ENCODE data around the gene AFG3L2.

AFG3L2 gene

DNA sequence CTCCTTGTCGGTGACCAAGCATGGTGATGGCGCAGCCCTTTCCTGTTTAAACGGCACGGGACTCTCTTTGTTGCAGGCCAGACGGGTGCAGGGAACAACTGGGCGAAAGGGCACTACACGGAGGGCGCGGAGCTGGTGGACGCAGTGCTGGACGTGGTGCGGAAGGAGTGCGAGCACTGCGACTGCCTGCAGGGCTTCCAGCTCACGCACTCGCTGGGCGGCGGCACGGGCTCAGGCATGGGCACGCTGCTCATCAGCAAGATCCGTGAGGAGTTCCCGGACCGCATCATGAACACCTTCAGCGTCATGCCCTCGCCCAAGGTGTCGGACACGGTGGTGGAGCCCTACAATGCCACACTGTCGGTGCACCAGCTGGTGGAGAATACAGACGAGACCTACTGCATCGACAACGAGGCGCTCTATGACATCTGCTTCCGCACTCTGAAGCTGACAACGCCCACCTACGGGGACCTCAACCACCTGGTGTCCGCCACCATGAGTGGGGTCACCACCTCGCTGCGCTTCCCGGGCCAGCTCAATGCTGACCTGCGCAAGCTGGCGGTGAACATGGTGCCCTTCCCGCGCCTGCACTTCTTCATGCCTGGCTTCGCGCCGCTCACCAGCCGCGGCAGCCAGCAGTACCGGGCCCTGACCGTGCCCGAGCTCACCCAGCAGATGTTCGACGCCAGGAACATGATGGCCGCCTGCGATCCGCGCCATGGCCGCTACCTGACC is 51.9 kb downstream of the AFG3L2 start:
- no peak for DNase-seq (ENCODE audit: low spot score)

DNA sequence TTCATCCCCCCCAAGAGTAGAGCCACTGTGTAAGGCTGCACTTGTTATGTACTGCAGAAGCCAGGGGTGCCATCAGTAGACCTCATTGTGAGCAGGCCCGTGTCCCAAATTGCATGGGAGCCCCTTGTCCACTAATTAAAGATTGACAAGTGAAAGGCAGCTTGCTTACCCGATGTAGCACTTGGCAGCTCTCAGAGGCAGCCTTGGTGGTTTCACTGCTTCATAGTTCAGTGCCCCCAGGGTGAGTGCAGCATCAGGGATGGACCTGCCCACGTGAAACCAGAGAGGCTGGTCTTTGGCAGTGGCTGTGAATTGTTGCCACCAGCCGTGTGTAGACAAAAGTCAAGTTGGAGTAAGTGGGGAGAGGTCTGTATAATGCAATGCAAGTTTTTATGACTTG is 55.7 kb downstream of the AFG3L2 start:
- no peak for DNase-seq (ENCODE audit: low spot score)

DNA sequence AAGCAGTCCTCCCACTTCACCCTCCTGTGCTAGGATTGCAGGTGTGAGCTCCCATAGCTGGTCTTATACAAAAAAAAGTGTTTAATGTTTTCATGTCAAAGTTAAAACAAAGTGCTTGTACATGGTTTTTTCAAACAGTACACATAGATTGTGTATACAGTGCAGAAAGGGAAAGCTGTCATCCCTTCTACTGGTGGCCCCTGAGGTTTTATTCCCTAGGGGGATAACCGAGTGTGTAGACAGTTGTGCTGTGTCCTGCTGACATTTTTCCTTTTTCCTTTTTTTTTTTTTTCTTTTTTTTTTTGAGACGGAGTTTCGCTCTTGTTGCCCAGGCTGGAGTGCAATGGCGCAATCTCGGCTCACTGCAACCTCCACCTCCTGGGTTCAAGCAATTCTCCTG is 58.2 kb downstream of the AFG3L2 start:
- DNase-seq (ENCODE audit: low spot score), result no peak

DNA sequence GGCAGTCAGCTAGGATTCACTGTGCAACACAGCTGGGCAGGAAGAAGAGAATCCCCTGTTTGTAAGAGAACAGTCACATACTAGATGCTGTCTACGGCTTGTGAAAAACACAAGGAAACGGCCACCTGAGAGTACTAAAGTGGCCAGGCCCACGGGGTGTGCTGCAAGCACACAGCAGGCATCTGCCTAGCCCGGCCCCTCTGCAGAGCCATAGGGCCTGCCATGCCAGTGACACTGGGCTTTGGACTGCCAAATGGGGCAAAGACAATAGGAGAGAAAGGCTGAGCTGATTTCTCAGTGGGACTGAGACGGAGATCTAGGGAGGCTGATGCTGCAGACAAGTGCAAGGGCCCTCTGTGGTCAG is 58.7 kb downstream of the AFG3L2 start:
- DNase-seq (ENCODE audit: low spot score), result no peak

DNA sequence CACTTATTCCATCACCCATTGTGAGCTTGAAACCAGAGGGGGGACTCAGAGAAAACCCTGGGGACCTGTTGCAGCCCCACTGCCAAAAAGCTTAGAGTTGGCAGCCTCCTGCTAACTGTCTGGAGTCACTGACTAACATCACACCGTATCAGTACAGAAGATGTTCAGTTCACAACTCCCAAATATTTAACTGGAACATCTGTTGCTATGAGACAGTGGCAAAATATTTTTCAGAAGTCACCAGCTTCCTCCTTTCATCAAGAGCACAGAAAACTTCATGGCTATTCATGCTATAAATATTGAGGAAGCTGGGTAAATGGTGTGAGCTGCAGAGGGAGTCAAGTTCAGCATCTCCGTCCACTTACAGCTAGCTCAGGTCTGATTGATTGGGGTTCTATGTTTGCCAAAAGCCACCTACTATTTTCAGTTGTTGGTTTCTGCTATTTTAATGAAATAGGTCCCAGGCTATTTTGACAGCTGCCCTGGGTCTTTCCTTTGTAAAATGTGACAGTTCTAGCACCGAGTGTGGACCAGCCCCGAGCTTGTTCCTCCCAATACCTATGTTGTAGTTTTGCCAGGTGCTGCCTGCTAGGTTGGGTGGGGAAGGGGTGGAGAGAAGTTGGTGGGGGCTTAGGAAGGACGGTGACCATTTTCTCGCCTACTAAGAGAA is 59.2 kb downstream of the AFG3L2 start:
- no peak for DNase-seq (ENCODE audit: low spot score)

DNA sequence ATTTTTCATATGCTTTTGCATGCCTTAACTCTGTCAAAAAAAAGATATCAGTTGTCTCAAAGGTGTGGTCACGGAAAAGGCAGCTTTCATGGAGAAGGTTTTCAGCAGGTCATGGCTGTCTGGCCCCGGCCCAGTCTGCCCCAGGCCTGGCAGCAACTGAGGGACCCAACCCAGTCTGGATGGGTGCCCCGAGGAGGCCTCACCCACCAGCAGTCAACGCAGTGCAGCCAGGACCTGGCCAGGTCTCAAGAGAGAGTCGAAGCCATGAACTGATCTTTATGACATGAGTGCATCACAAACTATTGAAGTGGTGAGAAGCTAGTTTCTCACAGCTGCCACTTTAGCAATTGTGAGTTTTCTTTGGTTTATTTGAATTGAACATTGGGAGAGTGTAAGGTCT is 61.1 kb downstream of the AFG3L2 start:
- no peak for DNase-seq (ENCODE audit: low spot score)

DNA sequence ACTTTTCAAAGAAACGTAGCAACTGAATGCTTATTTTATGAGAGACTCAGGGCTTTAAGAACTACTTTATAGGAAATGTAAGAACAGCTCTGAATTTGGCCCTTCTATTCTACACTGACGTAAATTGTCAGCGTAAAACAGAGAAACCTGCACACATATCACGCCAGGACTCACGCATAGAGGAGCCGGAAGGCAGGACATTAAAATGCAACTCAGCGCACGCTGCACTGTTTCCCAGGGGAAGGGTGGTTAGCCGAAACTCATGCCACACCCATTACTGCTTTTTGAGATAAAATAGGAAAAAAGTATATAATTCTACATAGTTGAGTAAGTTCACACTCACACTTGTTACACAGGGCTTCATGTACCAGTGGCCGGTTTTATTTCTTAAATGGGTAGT is 61.5 kb downstream of the AFG3L2 start:
- no peak for DNase-seq (ENCODE audit: low spot score)

DNA sequence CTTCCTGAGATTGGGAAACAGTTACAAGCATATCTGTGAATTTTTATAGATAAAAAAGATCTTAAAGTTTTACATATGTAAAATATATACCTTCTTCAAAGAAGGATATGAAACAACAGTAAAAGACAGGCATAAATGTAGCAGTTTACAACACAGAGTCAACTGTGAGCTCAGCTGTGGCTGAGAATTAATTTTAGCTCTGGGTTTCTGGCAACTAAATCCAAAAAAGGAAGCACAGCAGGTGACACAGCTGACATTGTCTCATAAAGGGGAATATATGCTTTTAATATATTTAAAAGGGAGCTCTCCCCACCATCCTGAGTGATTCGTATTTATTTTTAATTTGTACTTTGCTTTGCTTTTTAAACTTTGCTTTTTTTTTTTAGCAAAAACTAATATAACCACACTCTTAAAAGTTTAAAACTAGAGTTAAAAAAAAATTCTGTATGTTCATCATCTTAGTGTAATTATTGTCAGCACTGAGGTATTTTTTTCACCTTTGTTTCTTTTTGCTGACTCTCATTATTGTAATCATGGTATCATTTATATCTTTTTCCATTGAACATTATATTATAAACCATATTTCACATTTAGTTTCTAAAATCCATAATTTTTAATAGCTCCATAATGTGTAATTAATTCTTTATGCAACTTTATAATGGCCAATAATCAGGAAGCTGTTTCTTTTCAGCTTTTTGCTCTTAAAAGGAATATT is 62.3 kb downstream of the AFG3L2 start:
- DNase-seq (ENCODE audit: low spot score), result no peak

DNA sequence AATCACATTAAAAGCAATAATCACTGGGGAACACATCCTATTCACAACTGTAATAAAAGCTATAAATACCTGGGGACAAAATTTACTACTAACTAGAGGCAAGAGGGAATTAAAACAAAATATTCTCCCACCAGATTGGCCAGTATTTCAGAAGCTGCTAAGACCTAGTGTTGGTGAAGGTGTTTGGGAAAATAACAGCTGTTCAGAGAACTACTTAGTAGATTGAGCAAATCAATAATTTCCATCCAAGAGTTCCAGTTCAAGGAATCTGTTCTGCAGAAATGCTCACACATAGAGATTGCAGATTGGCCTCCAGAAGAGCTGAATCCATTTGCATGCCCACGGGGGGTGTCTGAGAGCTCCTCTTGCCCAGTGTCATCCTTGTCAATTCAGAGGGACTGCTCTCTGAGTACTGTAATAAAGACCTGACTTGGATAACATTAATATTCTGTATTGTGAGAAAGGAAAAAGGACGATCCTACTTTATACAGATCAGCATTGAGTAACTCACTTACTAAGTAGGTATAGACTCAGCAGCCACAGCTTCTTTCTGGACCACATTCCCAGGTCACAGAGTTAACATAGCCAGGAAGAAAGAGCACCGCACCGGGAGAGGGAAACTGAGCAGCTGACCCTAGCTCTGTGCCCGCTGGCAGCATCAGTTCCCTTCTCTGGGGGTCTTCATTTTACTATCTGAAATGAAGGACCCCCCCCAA is 63.3 kb downstream of the AFG3L2 start:
- no peak for DNase-seq (ENCODE audit: low spot score)

DNA sequence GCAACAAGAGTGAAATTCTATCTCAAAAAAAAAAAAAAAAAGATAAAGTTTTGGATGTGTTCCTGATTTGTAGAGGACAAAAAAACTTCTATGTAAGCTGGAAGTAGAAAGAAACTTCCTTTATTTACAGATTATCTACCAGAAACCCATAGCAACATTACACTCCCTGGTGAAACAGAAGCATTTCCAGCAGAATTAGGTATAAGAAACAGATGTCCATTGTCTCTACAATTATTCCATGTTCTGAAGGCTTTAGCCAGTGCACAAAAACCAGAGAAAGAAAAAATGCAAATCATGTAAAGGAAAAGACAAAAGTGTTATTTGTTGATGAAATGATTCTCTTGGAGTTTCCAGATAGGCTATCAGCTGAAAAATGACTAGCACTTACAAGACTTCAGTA is 64.1 kb downstream of the AFG3L2 start:
- no peak for DNase-seq (ENCODE audit: low spot score)

DNA sequence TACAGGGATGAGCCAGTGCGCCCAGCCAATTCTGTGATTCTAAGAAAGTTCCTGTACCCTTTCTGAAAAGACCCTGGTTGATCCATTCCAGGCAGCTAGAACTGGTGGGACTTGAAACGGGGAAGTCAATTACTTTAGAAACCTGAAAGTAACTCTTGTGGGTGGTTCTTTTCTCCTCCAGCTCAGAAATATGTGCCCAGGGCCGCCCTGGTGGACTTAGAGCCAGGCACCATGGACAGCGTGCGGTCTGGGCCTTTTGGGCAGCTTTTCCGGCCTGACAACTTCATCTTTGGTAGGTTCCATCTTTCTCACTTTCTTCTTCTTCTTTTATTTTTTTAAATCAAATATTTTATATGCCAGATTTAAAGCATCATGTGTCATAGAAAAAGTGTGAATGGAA is 66.3 kb downstream of the AFG3L2 start:
- DNase-seq (ENCODE audit: low spot score), result no peak

DNA sequence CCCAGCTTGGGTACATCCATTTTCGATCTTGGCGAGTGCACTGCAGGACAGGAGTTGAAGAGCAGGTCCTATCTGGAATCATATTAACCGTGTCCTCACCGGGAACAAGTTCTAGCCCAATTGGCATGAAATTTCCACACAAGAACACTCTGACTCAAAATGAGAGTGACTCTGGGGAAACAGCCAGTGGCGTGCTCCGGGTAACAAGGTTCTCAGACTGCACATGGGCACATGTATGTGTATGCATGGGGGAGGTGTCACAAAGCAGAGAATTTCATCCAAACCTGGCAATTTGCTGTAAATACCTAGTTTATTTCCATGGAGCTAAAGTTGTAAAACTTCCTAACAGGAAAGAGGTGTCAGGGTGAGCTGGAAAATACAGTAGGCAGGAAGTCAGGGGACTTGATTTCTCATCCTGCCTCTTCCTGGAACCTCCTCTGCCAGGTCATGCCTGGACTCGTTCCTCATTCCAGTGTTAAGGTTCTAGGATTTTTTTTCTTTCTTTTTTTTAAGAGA is 67.3 kb downstream of the AFG3L2 start:
- no peak for DNase-seq (ENCODE audit: low spot score)

DNA sequence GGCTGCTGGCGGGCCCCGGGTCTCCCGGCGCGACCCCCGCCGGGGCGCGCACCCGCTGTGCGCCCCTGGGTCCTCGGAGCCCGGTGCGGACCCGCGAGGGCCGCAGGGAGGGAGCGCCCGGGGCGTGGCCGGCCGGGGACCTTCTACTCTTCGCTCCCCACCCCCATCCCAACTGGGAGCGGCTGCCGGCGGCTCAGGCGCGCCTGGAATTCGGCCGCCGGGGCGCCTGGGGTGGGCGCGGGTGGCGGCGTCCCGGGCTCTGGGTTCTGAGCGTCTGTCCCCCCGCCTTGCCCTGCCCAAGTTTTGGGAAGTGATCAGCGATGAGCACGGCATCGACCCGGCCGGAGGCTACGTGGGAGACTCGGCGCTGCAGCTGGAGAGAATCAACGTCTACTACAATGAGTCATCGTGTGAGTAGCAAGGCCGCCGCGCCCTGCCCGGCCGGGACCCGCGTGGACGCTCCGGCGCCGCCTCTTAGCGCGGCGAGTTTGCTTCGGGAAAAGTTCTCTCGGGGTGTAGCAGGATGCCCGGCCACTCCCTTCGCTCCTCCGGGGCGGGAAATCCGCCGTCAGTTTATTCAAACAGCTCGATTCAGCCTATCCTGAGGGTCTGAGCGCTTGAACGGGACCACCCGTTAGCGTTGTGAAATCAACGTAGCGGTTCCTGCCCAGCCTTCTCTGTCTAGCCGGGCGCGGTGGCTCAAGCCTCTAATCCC is 68.5 kb downstream of the AFG3L2 start:
- DNase-seq (ENCODE audit: low spot score), result peak; percentile 90

DNA sequence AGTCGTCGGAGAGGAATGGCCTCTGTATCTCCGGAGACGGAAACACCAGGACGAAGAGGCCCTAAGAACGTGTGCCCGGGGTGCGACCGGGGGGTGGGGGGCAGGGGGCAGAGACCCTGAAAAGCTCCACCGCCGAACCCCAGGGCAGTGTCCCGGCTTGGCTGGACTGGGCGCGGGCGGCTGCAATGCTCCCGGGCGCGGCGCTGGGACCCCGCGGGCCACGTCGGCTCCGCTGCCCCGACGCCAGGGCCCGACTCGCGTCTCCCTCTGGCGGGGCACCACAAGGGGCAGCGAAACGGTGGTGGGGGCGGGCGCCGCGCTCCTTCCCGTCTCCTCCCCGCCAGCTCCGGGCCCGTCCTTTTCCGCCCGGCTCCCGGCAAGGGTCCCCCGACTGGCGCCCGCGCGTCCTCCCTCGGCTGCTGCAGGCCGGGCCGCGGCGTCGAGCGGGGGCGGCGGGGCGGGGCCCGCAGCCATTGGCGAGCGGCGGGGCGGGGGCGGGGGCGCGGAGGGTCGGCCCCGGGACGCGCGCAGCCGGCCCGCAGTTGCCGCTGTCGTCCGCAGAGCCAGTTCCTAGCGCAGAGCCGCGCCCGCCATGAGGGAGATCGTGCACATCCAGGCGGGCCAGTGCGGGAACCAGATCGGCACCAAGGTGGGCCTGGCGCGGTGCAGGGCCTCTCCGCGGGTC is 69.2 kb downstream of the AFG3L2 start, which contains the start of gene TUBB6:
TSS of gene TUBB6 (plus strand) at position 541 of the 685 bp plus-strand sequence. CDS start at position 593, 52 bp downstream.
- DNase-seq (ENCODE audit: low spot score), result peak; percentile 99

DNA sequence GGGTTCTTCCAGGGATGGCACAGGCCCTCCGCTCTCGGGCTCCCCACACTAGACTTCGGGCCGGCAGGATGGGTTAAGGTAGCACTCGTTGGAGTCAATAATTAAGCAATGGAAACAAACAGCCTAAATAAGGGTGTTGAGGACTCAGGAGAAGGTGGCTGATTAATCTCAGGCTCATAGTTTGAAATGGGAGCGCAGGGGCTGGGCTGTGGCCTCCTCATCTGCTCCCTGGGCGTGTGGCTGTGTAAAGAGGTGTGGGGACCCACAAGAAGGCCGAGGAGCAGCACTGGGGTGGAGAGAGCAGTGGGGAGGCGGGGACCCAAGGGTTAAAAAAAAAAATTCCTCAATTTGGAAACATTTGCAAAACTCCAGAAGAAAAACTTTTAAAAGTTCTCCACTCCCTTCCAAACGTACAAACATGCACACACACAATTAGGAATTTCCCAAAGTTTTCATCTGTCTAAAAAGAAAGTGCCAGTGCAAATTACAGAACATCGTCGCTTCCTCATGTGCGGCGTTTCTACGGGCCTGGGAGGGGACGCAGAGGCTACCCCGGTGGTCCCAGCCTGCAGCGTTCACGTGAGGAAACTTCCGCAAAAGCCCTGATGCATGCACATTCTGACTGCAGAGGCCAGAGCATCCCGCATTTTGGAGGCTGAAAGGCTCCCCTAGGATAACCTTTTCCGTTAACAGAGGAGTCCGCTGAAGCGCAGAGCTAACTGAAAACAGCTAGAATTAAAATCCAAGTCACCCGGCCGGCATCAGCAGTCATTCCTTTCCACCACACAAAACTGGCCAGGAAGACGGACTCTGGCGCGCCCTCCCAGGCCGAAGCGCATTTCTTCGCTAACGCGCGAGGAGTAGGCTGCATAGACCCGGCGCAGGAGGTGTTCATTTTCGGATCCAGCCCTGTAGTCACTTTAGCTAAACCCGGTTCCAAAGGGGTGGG is 70.0 kb downstream of the AFG3L2 start:
- DNase-seq (ENCODE audit: low spot score), result no peak

DNA sequence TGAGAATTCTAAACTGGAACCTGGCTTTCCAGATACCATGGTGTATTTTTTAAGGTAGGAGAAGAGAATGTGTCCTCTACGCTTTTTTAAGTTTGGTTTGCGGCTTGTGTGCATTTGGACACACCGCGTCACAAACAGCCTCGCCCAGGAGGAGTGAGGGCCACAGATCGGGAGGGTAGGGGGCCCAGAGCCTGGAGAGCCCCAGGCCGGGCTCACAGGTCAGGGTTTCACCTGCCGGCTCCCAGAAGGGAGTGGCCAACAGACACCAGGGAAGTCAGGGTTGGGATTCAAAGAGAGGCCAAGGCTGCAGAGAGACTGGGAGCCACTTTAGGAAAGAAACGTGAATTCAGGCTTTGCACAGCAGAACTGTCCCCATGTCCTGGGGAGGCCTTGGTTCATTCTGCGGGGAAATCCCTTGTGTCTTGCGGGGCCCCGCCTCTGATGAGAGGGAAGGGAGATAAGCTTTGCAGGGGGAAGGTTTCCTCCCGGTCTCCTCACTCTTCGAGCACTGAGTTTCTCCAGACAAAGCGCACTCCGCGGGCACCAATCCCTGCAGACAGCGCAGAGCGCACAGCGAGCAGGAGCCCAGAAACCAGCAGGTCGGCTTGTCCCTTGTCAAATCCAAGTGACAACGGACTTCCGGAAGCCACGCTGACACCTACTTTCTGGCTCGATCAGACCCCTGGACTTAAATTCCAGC is 70.9 kb downstream of the AFG3L2 start:
- DNase-seq (ENCODE audit: low spot score), result peak; percentile 33

DNA sequence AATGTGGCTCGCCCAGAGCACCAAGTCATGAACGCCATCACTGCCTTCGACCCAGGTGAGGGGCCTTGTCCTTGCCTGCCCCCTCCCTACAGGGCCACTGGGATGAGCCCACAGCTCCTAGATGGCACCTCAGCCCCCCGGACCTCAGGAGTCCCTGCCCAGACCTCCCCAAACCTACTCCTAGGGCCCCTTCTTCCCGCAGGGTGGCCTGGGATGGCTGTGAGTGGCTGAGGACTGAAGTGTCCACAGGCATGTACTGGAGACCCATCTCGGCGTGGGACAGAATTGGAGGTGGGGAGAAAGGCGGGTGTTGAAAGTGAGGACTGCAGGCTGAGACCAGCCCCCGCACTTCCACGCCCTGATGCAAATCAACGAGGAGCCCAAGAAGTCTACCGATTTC is 71.8 kb downstream of the AFG3L2 start:
- no peak for DNase-seq (ENCODE audit: low spot score)

DNA sequence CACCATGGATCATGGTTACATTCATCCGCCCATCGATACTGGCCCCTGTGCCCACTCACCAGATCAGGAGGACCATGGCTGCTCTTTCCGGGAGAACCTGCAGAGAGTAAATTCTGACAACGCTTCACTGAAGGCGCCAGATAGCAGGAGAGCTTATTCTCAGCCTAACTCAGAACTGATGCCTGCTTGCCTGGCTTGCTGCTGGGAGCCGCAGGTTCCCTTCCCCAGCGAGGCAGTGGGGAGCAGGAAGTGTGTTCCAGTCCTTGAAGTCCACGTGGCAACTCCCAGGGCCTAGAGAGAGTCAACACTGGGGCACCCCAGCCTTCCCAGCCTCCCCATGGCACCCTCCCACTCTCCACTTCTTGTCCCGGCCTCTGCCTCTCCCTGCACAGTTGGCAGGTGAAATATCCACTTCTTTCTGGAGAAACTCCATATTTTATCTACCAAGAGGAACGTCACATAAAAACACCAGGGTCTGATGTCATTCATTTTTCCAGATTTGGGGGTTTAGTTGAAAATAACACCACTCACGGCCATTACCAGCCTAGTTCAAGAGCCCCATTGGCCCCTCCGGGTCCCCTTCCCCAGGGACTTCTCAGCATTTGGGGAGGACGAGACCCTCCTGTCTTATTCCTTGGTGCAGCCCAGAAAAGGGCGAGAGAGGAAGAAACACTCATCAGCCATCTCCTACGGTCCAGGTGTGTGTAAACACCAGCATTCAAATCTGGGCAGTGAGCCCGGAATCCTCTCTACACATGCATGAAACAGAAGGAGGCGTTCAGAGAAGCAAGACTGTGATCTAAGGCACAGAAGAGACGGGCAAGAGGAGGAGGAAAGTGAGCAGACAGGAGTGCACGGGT is 72.4 kb downstream of the AFG3L2 start:
- peak; percentile 24 for DNase-seq (ENCODE audit: low spot score)
